Left hindlimb (tissue), 1 donor: ENCODE data around the gene FAM174C.

Source experiments
- DNase-seq: peaks from one replicate; pipeline ENCODE4 v3.0.0-alpha.2; 2018

FAM174C gene

GRCh38 chr19:1274852-1275259, 474 bp upstream of the FAM174C start:
- DNase-seq, result no peak

- no peak for DNase-seq
Measured at GRCh38 chr19:1275976-1276627, 772 bp downstream of the FAM174C start.

GRCh38 chr19:1276628-1277022, 1.3 kb downstream of the FAM174C start:
- peak; percentile 49 for DNase-seq

GRCh38 chr19:1277061-1277460, 1.7 kb downstream of the FAM174C start:
- no peak for DNase-seq

- DNase-seq, result peak; percentile 41
Measured at GRCh38 chr19:1278074-1278473, 2.7 kb downstream of the FAM174C start.

- peak; percentile 53 for DNase-seq
Measured at GRCh38 chr19:1278713-1279660, 3.7 kb downstream of the FAM174C start.

- DNase-seq, result peak; percentile 89
Measured at GRCh38 chr19:1279782-1280341, 4.5 kb downstream of the FAM174C start.

GRCh38 chr19:1280636-1281568, 5.6 kb downstream of the FAM174C start:
- DNase-seq, result no peak

- DNase-seq, result no peak
Measured at GRCh38 chr19:1281569-1282287, 6.4 kb downstream of the FAM174C start.

- no peak for DNase-seq
Measured at GRCh38 chr19:1282588-1283206, 7.4 kb downstream of the FAM174C start.

GRCh38 chr19:1283207-1283916, 8.0 kb downstream of the FAM174C start:
- no peak for DNase-seq

GRCh38 chr19:1283917-1284292, 8.6 kb downstream of the FAM174C start:
- DNase-seq, result no peak

GRCh38 chr19:1284293-1284978, 9.1 kb downstream of the FAM174C start:
- no peak for DNase-seq

- DNase-seq, result no peak
Measured at GRCh38 chr19:1284979-1285736, 9.8 kb downstream of the FAM174C start.

GRCh38 chr19:1285737-1286360, 10.5 kb downstream of the FAM174C start, which contains the start of gene EFNA2:
Gene EFNA2, plus strand, starts transcription at chr19:1285873. Its CDS starts 296 bp downstream, at chr19:1286169.
- DNase-seq, result no peak

- no peak for DNase-seq
Measured at GRCh38 chr19:1286487-1287353, 11.4 kb downstream of the FAM174C start.

GRCh38 chr19:1287354-1288225, 12.3 kb downstream of the FAM174C start:
- no peak for DNase-seq
